IPS-18c (cell line): ENCODE results near the gene S100B.
"Not testable (repeated sequence)": the region's sequence is repeated elsewhere in the genome, so short reads cannot be mapped to it uniquely, and the experiment has no call there.

ENCODE experiments used
- H3K4me3 ChIP-seq: 2 replicates; pipeline ENCODE4 v1.7.0; 2013; ENCODE audit warnings: low read depth, mild to moderate bottlenecking, low read length, moderate library complexity; ENCODE audit not compliant: insufficient read depth
- H3K9me3 ChIP-seq: one replicate; pipeline ENCODE4 v1.6.1; 2013; ENCODE audit warnings: mild to moderate bottlenecking, low read length, moderate library complexity; ENCODE audit not compliant: control insufficient read depth, insufficient read depth

S100B gene

GRCh38 chr21:46581780-46582307 lies 23.0 kb downstream of the S100B start:
- Histone ChIP-seq H3K4me3 (no peak overlapping the region), H3K9me3 (no peaks in the 10 kb centered on the region)

- not testable (repeated sequence) for H3K9me3 ChIP-seq
Measured at GRCh38 chr21:46579394-46579793, 25.5 kb downstream of the S100B start.

GRCh38 chr21:46577786-46578185 lies 27.1 kb downstream of the S100B start:
- not testable (repeated sequence) for H3K9me3 ChIP-seq, H3K4me3 ChIP-seq

More at GRCh38 chr21:46579394-46579793, 25.5 kb downstream of the S100B start:
- not testable (repeated sequence) for H3K4me3 ChIP-seq

- no peak overlapping the region for H3K4me3 ChIP-seq
- H3K9me3 ChIP-seq: no peaks in the 10 kb centered on the region
Measured at GRCh38 chr21:46572850-46573249, 32.0 kb downstream of the S100B start.

- no peak overlapping the region for H3K4me3 ChIP-seq
- H3K9me3 ChIP-seq: no peaks in the 10 kb centered on the region
Measured at GRCh38 chr21:46570631-46571030, 34.3 kb downstream of the S100B start.

GRCh38 chr21:46570119-46570518 lies 34.8 kb downstream of the S100B start:
- Histone ChIP-seq H3K9me3 (no peaks in the 10 kb centered on the region), H3K4me3 (no peak overlapping the region)

- Histone ChIP-seq H3K4me3 (no peak overlapping the region), H3K9me3 (no peaks in the 10 kb centered on the region)
Measured at GRCh38 chr21:46569081-46569480, 35.8 kb downstream of the S100B start.

- no peak overlapping the region for H3K4me3 ChIP-seq
- no peaks in the 10 kb centered on the region for H3K9me3 ChIP-seq
Measured at GRCh38 chr21:46568562-46568961, 36.3 kb downstream of the S100B start.

GRCh38 chr21:46567348-46567747 lies 37.5 kb downstream of the S100B start:
- no peaks in the 10 kb centered on the region for H3K9me3 ChIP-seq
- H3K4me3 ChIP-seq: no peak overlapping the region

GRCh38 chr21:46564391-46564790 lies 40.5 kb downstream of the S100B start:
- Histone ChIP-seq H3K4me3 (no peak overlapping the region), H3K9me3 (no peaks in the 10 kb centered on the region)

- no peaks in the 10 kb centered on the region for H3K9me3 ChIP-seq
Measured at GRCh38 chr21:46562964-46563607, 41.8 kb downstream of the S100B start.

GRCh38 chr21:46562472-46562871 lies 42.4 kb downstream of the S100B start:
- Histone ChIP-seq H3K4me3 (no peak overlapping the region), H3K9me3 (no peaks in the 10 kb centered on the region)

More at GRCh38 chr21:46562964-46563607, 41.8 kb downstream of the S100B start:
- no peak overlapping the region for H3K4me3 ChIP-seq

GRCh38 chr21:46561445-46562090 lies 43.3 kb downstream of the S100B start:
- H3K9me3 ChIP-seq: no peaks in the 10 kb centered on the region
- H3K4me3 ChIP-seq: no peak overlapping the region

GRCh38 chr21:46560568-46561444 lies 44.1 kb downstream of the S100B start:
- H3K9me3 ChIP-seq: no peaks in the 10 kb centered on the region
- no peak overlapping the region for H3K4me3 ChIP-seq

- no peak overlapping the region for H3K4me3 ChIP-seq
Measured at GRCh38 chr21:46559291-46559983, 45.4 kb downstream of the S100B start.

GRCh38 chr21:46557919-46558392 lies 46.9 kb downstream of the S100B start:
- Histone ChIP-seq H3K9me3 (peaks cover 2% of the 10 kb centered on the region), H3K4me3 (no peak overlapping the region)

More at GRCh38 chr21:46559291-46559983, 45.4 kb downstream of the S100B start:
- peaks cover 2% of the 10 kb centered on the region for H3K9me3 ChIP-seq

GRCh38 chr21:46557469-46557868 lies 47.4 kb downstream of the S100B start:
- H3K4me3 ChIP-seq: no peak overlapping the region
- H3K9me3 ChIP-seq: peaks cover 2% of the 10 kb centered on the region
